Large intestine (tissue), 3 donors: ENCODE measurements around the gene TRPC4. TPM values are rescaled to one million over a fixed set of nuclear protein-coding genes. Genes with fewer than 3 reads are reported as not detected.
"Not testable (repeated sequence)": the region's sequence is repeated elsewhere in the genome, so short reads cannot be mapped to it uniquely, and the experiment has no call there.

Source experiments
- DNase-seq, 2 donors: peaks; one replicate each; pipeline versions ENCODE4 v3.0.0 to v3.0.0-alpha.2; 2013
- H3K27ac ChIP-seq: one replicate; pipeline ENCODE4 v1.5.1; 2013; ENCODE audit warnings: low read length
- H3K27me3 ChIP-seq: 2 replicates; pipeline ENCODE4 v1.6.1; 2013; ENCODE audit warnings: low read length; ENCODE audit not compliant: control insufficient read depth, insufficient read depth
- H3K36me3 ChIP-seq: 2 replicates; pipeline ENCODE4 v1.6.1; 2013; ENCODE audit warnings: low read length; ENCODE audit not compliant: control insufficient read depth, insufficient read depth
- H3K4me1 ChIP-seq: one replicate; pipeline ENCODE4 v1.6.1; 2013; ENCODE audit warnings: low read length; ENCODE audit not compliant: control insufficient read depth, insufficient read depth
- H3K4me3 ChIP-seq: one replicate; pipeline ENCODE4 v1.5.1; 2013; ENCODE audit warnings: low read length
- H3K9me3 ChIP-seq: one replicate; pipeline ENCODE4 v1.6.1; 2013; ENCODE audit warnings: mild to moderate bottlenecking, low read depth, low read length, moderate library complexity; ENCODE audit not compliant: control insufficient read depth
- WGBS: methylation state at CpG from one replicate; pipeline ENCODE4 v1.1.5; 2013; ENCODE audit warnings: low lambda C conversion rate; ENCODE audit not compliant: insufficient coverage; 5-methylcytosine and 5-hydroxymethylcytosine counted together
- polyA plus RNA-seq: library from polyadenylated mRNA; unstranded; fragments of 120-200 nt; gene quantifications from one replicate; pipeline ENCODE4 v1.2.1, GENCODE V29; 2013

Gene TRPC4
- polyA plus RNA-seq, 1 donor = 1.3 TPM

DNA sequence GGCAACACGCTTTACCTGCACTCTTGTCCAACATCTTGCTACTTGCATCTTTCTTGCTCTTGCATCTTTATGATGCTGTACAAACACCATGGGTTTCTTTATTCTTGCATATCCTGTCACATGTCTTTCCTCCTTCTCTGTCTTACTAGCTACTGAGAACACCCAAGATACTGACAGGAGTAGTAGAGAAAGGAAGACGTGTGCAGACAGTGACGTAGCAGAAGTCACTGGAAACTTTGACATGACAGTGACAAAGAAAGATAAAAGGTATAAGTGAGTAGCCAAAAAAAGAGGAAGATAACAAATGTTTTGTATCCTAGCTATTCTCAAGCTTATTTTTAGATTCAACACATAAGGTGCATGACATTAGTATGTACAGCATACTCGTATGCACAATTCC is 34.2 kb downstream of the TRPC4 start:
- no peak for DNase-seq
- H3K36me3 ChIP-seq = no peaks in the 10 kb centered on the region
- H3K27me3 ChIP-seq = no peaks in the 10 kb centered on the region
- WGBS = 100% methylated on average over 1 of the region's 4 CpGs
- H3K27ac ChIP-seq = no peak overlapping the region
- no peaks in the 10 kb centered on the region for H3K4me1 ChIP-seq
- no peaks in the 10 kb centered on the region for H3K9me3 ChIP-seq
- H3K4me3 ChIP-seq = no peak overlapping the region

GRCh38 chr13:37833411-37833810 is 36.2 kb downstream of the TRPC4 start:
- WGBS = no CpG with 5 or more reads among the region's 4 CpGs
- Histone ChIP-seq H3K27ac (no peak overlapping the region), H3K9me3 (no peaks in the 10 kb centered on the region), H3K36me3 (no peaks in the 10 kb centered on the region), H3K4me3 (no peak overlapping the region), H3K27me3 (no peaks in the 10 kb centered on the region), H3K4me1 (no peaks in the 10 kb centered on the region)
- no peak for DNase-seq

DNA sequence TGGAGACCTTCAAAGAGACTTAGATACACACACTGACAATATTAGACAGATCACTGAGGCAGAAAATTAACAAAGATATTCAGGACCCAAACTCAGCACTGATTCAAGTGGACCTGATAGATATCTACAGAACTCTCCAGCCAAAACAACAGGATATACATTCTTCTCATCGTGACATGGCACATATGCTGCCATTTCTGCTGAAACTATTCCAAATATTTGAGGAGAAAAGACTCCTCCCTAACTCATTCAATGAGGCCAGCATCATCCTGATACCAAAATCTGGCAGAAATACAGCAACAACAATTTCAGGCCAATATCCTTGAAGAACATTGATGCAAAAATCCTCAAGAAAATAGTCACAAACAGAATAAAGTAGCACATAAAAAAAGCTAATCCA is 53.3 kb downstream of the TRPC4 start:
- DNase-seq = no peak
- WGBS = no CpG with 5 or more reads among the region's 1 CpG
- Histone ChIP-seq H3K27me3 (no peaks in the 10 kb centered on the region), H3K4me1 (no peaks in the 10 kb centered on the region), H3K9me3 (peaks cover 3% of the 10 kb centered on the region), H3K4me3 (no peak overlapping the region), H3K36me3 (no peaks in the 10 kb centered on the region), H3K27ac (no peak overlapping the region)

DNA sequence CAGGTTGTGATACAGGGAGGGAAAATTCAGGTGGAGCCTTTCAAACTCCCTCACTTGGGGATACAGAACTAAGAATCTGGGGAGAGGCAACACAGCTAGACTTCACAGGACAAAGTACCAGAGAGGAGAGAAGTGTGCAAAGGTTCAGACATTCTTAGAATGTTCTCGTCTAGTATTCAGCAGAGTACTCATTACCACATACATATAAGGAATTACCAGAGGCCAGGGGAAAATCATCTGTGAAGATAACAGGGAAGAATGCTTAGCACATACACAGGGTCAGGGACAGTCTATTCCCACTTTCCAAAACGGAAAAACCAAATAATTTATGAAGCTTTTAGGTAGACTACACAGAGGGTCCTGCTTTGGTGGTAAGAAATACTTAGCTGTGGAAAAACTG is 58.1 kb downstream of the TRPC4 start:
- 50% methylated on average over 1 of the region's 2 CpGs for WGBS
- no peaks in the 10 kb centered on the region for H3K36me3 ChIP-seq

GRCh38 chr13:37806666-37807065 is 62.9 kb downstream of the TRPC4 start:
- WGBS = no CpG with 5 or more reads among the region's 3 CpGs
- Histone ChIP-seq H3K9me3 (no peaks in the 10 kb centered on the region), H3K4me3 (no peak overlapping the region), H3K4me1 (no peaks in the 10 kb centered on the region), H3K27ac (no peak overlapping the region), H3K27me3 (no peaks in the 10 kb centered on the region), H3K36me3 (no peaks in the 10 kb centered on the region)
- DNase-seq = peak in 1 of 2 donors; percentile 4

More for the DNA sequence above, 58.1 kb downstream of the TRPC4 start:
- no peaks in the 10 kb centered on the region for H3K9me3 ChIP-seq
- no peaks in the 10 kb centered on the region for H3K27me3 ChIP-seq
- H3K4me1 ChIP-seq = no peaks in the 10 kb centered on the region
- H3K27ac ChIP-seq = no peak overlapping the region
- DNase-seq = no peak
- H3K4me3 ChIP-seq = no peak overlapping the region

DNA sequence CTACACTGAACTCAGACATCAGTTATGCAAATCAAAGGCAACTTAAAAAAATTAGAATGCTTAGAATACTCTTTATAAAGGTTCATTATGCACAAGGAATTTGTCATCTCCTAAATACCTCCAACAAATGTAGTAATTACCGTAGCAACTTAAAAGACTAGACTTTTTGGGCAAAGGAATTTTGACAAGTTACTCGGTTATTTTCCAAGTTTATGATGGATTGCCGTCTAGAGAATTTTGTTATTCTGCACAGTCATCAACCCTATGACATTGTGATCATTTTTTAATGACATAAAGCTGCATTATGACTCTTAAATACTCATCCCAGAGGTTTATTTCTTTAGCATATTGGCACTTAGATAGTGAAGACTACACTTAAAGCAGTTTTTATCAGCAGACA is 71.9 kb downstream of the TRPC4 start:
- no CpG with 5 or more reads among the region's 3 CpGs for WGBS

GRCh38 chr13:37796795-37797194 is 72.8 kb downstream of the TRPC4 start:
- H3K36me3 ChIP-seq, H3K27me3 ChIP-seq, H3K4me3 ChIP-seq, DNase-seq, H3K4me1 ChIP-seq, H3K27ac ChIP-seq, H3K9me3 ChIP-seq: not testable (repeated sequence)
- 90% methylated on average over 3 of the region's 4 CpGs for WGBS

More for the DNA sequence above, 71.9 kb downstream of the TRPC4 start:
- H3K4me3 ChIP-seq = no peak overlapping the region
- H3K27me3 ChIP-seq = no peaks in the 10 kb centered on the region
- no peaks in the 10 kb centered on the region for H3K36me3 ChIP-seq
- H3K27ac ChIP-seq = no peak overlapping the region
- H3K9me3 ChIP-seq = no peaks in the 10 kb centered on the region
- H3K4me1 ChIP-seq = no peaks in the 10 kb centered on the region
- DNase-seq = no peak

DNA sequence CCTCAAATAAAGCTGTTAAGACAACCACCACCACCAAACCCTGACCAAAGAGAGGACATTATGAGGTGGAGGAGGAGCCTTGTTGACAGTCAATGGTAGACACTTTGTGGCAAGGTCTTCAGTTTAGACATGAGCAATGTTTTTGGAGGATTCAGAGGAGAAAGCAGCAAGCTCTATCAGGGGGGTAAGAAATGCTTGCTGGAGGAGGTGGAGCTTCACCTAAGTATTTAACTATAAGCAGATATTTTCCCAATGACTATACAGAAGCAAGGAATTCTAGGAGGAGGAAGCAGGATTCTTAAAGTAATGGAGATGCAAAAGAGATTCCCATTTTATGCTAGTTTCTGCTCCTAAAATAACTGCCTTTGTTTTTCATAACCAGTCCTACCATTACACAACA is 74.2 kb downstream of the TRPC4 start:
- no peaks in the 10 kb centered on the region for H3K27me3 ChIP-seq
- H3K27ac ChIP-seq = no peak overlapping the region
- H3K9me3 ChIP-seq = no peaks in the 10 kb centered on the region
- no peaks in the 10 kb centered on the region for H3K36me3 ChIP-seq
- H3K4me1 ChIP-seq = no peaks in the 10 kb centered on the region
- no peak for DNase-seq
- no peak overlapping the region for H3K4me3 ChIP-seq

- no peak overlapping the region for H3K4me3 ChIP-seq
- no peak overlapping the region for H3K27ac ChIP-seq
- no peak for DNase-seq
- H3K9me3 ChIP-seq = no peaks in the 10 kb centered on the region
- H3K36me3 ChIP-seq = no peaks in the 10 kb centered on the region
- H3K27me3 ChIP-seq = no peaks in the 10 kb centered on the region
- WGBS = no CpG with 5 or more reads among the region's 2 CpGs
- H3K4me1 ChIP-seq = no peaks in the 10 kb centered on the region
Observed at GRCh38 chr13:37791699-37792098, 77.9 kb downstream of the TRPC4 start.

- no peak overlapping the region for H3K27ac ChIP-seq
- no CpG with 5 or more reads among the region's 1 CpG for WGBS
- H3K9me3 ChIP-seq = no peaks in the 10 kb centered on the region
- no peaks in the 10 kb centered on the region for H3K27me3 ChIP-seq
- no peaks in the 10 kb centered on the region for H3K4me1 ChIP-seq
- DNase-seq = no peak
- no peaks in the 10 kb centered on the region for H3K36me3 ChIP-seq
- no peak overlapping the region for H3K4me3 ChIP-seq
Observed at GRCh38 chr13:37788346-37788745, 81.2 kb downstream of the TRPC4 start.

GRCh38 chr13:37777676-37778075 is 91.9 kb downstream of the TRPC4 start:
- no peaks in the 10 kb centered on the region for H3K9me3 ChIP-seq
- H3K4me3 ChIP-seq = no peak overlapping the region
- no peaks in the 10 kb centered on the region for H3K27me3 ChIP-seq

More at GRCh38 chr13:37777676-37778075, 91.9 kb downstream of the TRPC4 start:
- H3K36me3 ChIP-seq = no peaks in the 10 kb centered on the region
- H3K4me1 ChIP-seq = no peaks in the 10 kb centered on the region
- DNase-seq = no peak
- no peak overlapping the region for H3K27ac ChIP-seq
